HL-60 (cell line): ENCODE measurements around the gene PTBP3.

Source experiments
- DNase-seq, 2 experiments: peaks; one replicate each; pipeline ENCODE4 v3.0.0-alpha.2; 2010 to 2020; ENCODE audit warnings: low read depth in 1 of 2, low spot score in 1 of 2
- H3K27ac ChIP-seq: fragments of 250-450 bp; sonication (Bioruptor Pico); replicated peaks from 2 replicates; pipeline ENCODE4 v1.5.1; 2020; ENCODE audit warnings: mild to moderate bottlenecking, moderate library complexity
- H3K27me3 ChIP-seq: fragments of 250-450 bp; sonication (Bioruptor Pico); 2 replicates; pipeline ENCODE4 v1.5.1; 2021; ENCODE audit warnings: mild to moderate bottlenecking, moderate library complexity; ENCODE audit not compliant: insufficient read depth, poor library complexity, severe bottlenecking
- H3K4me3 ChIP-seq: replicated peaks from 2 replicates; pipeline ENCODE4 v1.5.1; 2011; ENCODE audit warnings: mild to moderate bottlenecking, control low read depth, low read length; ENCODE audit not compliant: insufficient read depth
- GABPA ChIP-seq: IDR thresholded peaks from 2 replicates; pipeline ENCODE4 v1.6.1; 2012; ENCODE audit warnings: low read depth
- POLR2AphosphoS5 ChIP-seq: IDR thresholded peaks from 2 replicates; pipeline ENCODE4 v1.6.1; 2012; ENCODE audit warnings: low read depth
- REST ChIP-seq: IDR thresholded peaks from 2 replicates; pipeline ENCODE4 v1.6.1; 2012; ENCODE audit warnings: low read depth; ENCODE audit not compliant: insufficient replicate concordance
- SPI1 ChIP-seq: IDR thresholded peaks from 2 replicates; pipeline ENCODE4 v1.6.1; 2012; ENCODE audit warnings: low read depth, mild to moderate bottlenecking, borderline replicate concordance
- TF ChIP-seq, protein P1 (sequence below): IDR thresholded peaks from one replicate; pipeline ENCODE4 v1.5.1; 2011; ENCODE audit warnings: low read length, control low read depth, inconsistent platforms; ENCODE audit not compliant: insufficient read depth

Gene PTBP3

GRCh38 chr9:112380825-112381221 lies 47.4 kb upstream of the PTBP3 start:
- peak overlapping the region; percentile 74 for H3K27ac ChIP-seq
- H3K4me3 ChIP-seq = peak overlapping the region; percentile 88
- no peak for TF ChIP-seq GABPA
- TF ChIP-seq POLR2AphosphoS5 = no peak
- no peak for TF ChIP-seq SPI1
- TF ChIP-seq REST = no peak
- TF ChIP-seq, protein P1, sequence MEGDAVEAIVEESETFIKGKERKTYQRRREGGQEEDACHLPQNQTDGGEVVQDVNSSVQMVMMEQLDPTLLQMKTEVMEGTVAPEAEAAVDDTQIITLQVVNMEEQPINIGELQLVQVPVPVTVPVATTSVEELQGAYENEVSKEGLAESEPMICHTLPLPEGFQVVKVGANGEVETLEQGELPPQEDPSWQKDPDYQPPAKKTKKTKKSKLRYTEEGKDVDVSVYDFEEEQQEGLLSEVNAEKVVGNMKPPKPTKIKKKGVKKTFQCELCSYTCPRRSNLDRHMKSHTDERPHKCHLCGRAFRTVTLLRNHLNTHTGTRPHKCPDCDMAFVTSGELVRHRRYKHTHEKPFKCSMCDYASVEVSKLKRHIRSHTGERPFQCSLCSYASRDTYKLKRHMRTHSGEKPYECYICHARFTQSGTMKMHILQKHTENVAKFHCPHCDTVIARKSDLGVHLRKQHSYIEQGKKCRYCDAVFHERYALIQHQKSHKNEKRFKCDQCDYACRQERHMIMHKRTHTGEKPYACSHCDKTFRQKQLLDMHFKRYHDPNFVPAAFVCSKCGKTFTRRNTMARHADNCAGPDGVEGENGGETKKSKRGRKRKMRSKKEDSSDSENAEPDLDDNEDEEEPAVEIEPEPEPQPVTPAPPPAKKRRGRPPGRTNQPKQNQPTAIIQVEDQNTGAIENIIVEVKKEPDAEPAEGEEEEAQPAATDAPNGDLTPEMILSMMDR = no peak
- DNase-seq = peak in 1 of 2 experiments; percentile 24
- H3K27me3 ChIP-seq = no peaks in the 10 kb centered on the region

GRCh38 chr9:112380102-112380824 lies 46.8 kb upstream of the PTBP3 start, which contains the start of gene HSDL2:
HSDL2 (plus strand) TSS chr9:112380108; CDS start chr9:112380164, 56 bp downstream.
- TF ChIP-seq SPI1 = no peak
- DNase-seq = no peak
- Histone ChIP-seq H3K27me3 (no peaks in the 10 kb centered on the region), H3K4me3 (peak within 1 kb of the TSS; percentile 88), H3K27ac (peak within 1 kb of the TSS; percentile 89)

- Histone ChIP-seq H3K27ac (peak overlapping the region; percentile 89), H3K27me3 (no peaks in the 10 kb centered on the region), H3K4me3 (peak overlapping the region; percentile 88)
- peak; percentile 95 to 99 for DNase-seq
- TF ChIP-seq GABPA (no peak), REST (peak; percentile 60), POLR2AphosphoS5 (peak; percentile 91; the same call in 1 of the 2 replicates)
Observed at GRCh38 chr9:112379177-112380101, 46.0 kb upstream of the PTBP3 start.

DNA sequence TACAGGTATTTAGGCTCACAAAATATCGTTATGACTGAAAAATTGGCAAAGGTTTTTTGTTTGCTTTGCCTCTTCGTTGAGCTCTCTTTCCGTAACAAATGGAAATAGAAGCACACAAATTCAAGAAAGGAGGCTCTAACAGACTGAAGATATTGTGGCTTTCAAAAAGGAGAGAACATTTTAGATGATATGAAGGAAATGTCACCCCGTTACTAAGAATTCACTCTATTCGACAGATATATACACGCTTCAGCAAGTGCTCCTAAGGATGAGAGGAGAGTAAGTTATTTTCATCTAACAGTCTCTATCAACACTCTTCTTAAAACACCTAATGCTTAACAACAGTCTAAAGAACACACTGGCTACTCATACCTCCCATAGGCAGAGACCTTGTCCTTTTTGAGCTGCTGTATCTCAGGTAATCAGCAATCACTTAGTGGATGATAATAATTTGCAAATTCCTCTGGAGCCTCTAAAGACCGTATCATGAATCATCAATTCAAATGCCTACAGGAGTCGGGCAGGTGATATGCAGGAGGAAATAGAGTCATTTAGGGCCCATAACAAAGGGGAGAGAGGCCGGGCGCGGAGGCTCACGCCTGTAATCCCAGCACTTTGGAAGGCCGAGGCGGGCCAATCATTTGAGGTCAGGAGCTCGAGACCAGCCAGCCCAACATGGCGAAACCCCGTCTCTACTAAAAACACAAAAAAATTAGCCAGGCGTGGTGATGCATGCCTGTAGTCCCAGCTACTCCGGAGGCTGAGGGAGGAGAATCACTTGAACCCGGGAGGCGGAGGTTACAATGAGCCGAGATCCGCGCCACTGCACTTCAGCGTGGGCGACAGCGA lies 45.1 kb upstream of the PTBP3 start:
- Histone ChIP-seq H3K27me3 (no peaks in the 10 kb centered on the region), H3K27ac (peak overlapping the region; percentile 89), H3K4me3 (peak overlapping the region; percentile 88)
- DNase-seq = peak in 1 of 2 experiments; percentile 17
- TF ChIP-seq, protein P1 = no peak
- no peak for TF ChIP-seq GABPA
- TF ChIP-seq POLR2AphosphoS5 = no peak
- TF ChIP-seq SPI1 = no peak
- no peak for TF ChIP-seq REST
